ENCODE results near the gene IL13RA2. TPM values are rescaled to one million over a fixed set of nuclear protein-coding genes. Genes with fewer than 3 reads are reported as not detected.

IL13RA2 gene
- total RNA-seq, 2 experiments from 2014 or later, result not detected

DNA sequence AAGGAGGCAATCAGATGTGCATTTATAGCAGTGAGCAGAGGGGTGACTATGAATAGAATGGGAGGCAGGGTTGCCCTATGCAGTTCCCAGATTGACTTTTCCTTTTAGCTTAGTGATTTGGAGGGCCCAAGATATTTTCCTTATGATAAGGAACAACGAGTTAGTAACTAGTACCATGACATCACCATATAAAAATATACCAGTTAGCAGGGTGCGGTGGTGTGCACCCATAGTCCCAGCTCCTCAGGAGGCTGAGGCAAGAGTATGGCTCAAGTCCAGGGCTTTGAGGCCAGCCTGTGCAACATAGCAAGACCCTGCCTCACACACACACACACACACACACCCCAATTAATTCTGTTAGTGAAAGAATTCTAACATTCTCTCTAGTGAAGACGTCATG, 53.0 kb downstream of the IL13RA2 start:
- Mint-ChIP-seq H3K27me3 (no peaks in the 10 kb centered on the region), H3K9me3 (no peaks in the 10 kb centered on the region), H3K36me3 (ENCODE audit: low read depth) (no peaks in the 10 kb centered on the region), H3K4me1 (no peaks in the 10 kb centered on the region), H3K4me3 (no peak overlapping the region), H3K27ac (no peak overlapping the region)
- ChIA-PET POLR2A (no interaction called here), CTCF (no interaction called here)
- DNase-seq, result no peak

DNA sequence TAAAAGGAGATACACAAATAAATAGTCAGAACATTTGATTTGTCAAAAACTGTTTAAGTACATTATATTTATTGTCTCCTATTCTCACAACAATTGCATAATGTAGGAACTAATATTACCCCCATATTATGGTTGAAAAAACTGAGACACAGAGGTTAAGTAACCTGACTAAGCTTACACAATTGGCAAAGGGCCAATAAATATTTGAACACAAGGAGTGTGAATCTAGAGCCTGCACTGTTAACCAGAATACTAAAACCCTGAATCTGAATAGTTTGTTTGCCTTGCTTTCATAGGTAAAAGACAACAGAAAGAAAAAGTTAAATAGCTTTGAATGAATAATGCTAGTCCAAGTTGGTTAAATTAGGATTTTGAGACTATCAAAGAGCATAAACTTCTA, 55.2 kb downstream of the IL13RA2 start:
- Mint-ChIP-seq H3K36me3 (ENCODE audit: low read depth) (no peaks in the 10 kb centered on the region), H3K27me3 (no peaks in the 10 kb centered on the region), H3K4me3 (no peak overlapping the region), H3K27ac (no peak overlapping the region), H3K4me1 (no peaks in the 10 kb centered on the region), H3K9me3 (no peaks in the 10 kb centered on the region)
- ChIA-PET POLR2A (no interaction called here), CTCF (no interaction called here)
- no peak for DNase-seq

DNA sequence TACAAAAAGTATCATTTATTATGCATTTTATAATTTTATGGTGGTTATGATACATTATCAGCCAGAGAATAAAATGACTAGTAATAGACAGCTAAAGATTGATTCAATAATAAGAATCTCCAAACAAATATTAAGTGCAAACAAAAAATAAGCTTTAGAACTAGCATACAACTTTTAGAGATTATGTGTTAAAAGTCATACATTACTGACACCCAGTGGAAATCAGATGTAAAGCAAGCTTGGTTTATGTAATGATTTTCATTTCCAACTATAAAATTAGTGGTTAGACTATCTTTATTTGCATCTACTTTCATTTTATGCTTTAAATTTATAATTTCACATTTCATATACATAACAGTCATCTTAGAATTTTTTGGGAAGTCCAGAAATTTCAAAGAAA, 57.7 kb downstream of the IL13RA2 start:
- POLR2A ChIA-PET, result no interaction called here
- Mint-ChIP-seq H3K4me1 (no peaks in the 10 kb centered on the region), H3K36me3 (ENCODE audit: low read depth) (no peaks in the 10 kb centered on the region), H3K27me3 (no peaks in the 10 kb centered on the region), H3K27ac (no peak overlapping the region), H3K9me3 (no peaks in the 10 kb centered on the region), H3K4me3 (no peak overlapping the region)
- DNase-seq, result no peak
- CTCF ChIA-PET, result no interaction called here

Other genes with a start within 250 kb of the IL13RA2 start
- gene RBMXL3, start 171.8 kb upstream of the IL13RA2 start, total RNA-seq, result not detected
- not detected for gene LRCH2, start 216.5 kb upstream of the IL13RA2 start, total RNA-seq